HG02943 (cell line): Measurements from ENCODE around the gene FOXI3.

Experiments used
- ATAC-seq: cut with Tn5 transposase; IDR thresholded peaks from one replicate; pipeline ENCODE4 v1.9.1; 2021; ENCODE audit warnings: mild to moderate bottlenecking, low read depth, moderate library complexity; ENCODE audit not compliant: unreplicated experiment

FOXI3 gene

GRCh38 chr2:88452565-88452905 is at the start of gene FOXI3:
TSS of gene FOXI3 (minus strand) at chr2:88452693. CDS start at chr2:88452535, 158 bp downstream.
- ATAC-seq, result no peak

- no peak for ATAC-seq
Measured at GRCh38 chr2:88500691-88501090, 48.2 kb upstream of the FOXI3 start.

GRCh38 chr2:88499204-88499603 is 46.7 kb upstream of the FOXI3 start:
- ATAC-seq, result no peak

- no peak for ATAC-seq
Measured at GRCh38 chr2:88493481-88493880, 41.0 kb upstream of the FOXI3 start.

GRCh38 chr2:88492002-88492401 is 39.5 kb upstream of the FOXI3 start:
- ATAC-seq, result no peak

- no peak for ATAC-seq
Measured at GRCh38 chr2:88489181-88489580, 36.7 kb upstream of the FOXI3 start.

- no peak for ATAC-seq
Measured at GRCh38 chr2:88483200-88483599, 30.7 kb upstream of the FOXI3 start.

GRCh38 chr2:88481691-88482336 is 29.3 kb upstream of the FOXI3 start:
- ATAC-seq, result no peak

GRCh38 chr2:88472811-88473210 is 20.3 kb upstream of the FOXI3 start:
- ATAC-seq, result no peak

GRCh38 chr2:88471083-88471942 is 18.8 kb upstream of the FOXI3 start:
- no peak for ATAC-seq

GRCh38 chr2:88469202-88470114 is 17.0 kb upstream of the FOXI3 start:
- ATAC-seq, result no peak

GRCh38 chr2:88464153-88464552 is 11.7 kb upstream of the FOXI3 start:
- ATAC-seq, result no peak

GRCh38 chr2:88458633-88459032 is 6.1 kb upstream of the FOXI3 start:
- ATAC-seq, result no peak

GRCh38 chr2:88452980-88453582 is 588 bp upstream of the FOXI3 start:
- ATAC-seq, result no peak

- ATAC-seq, result no peak
Measured at GRCh38 chr2:88451811-88452564, 505 bp downstream of the FOXI3 start.

- no peak for ATAC-seq
Measured at GRCh38 chr2:88450925-88451810, 1.3 kb downstream of the FOXI3 start.

GRCh38 chr2:88450186-88450585 is 2.3 kb downstream of the FOXI3 start:
- ATAC-seq, result no peak

GRCh38 chr2:88448248-88448647 is 4.2 kb downstream of the FOXI3 start:
- no peak for ATAC-seq

GRCh38 chr2:88443353-88443938 is 9.0 kb downstream of the FOXI3 start:
- ATAC-seq, result no peak
